HEK293 (cell line): Measurements from ENCODE around the gene NEK6.

Experiments used
- CTCF ChIA-PET: fragments of 350-600 bp; formaldehyde crosslinking; extraction: SDS; loops from one replicate; lab custom pipeline; 2021; ENCODE audit warnings: antibody characterized with exemption; lab: Yijun Ruan, JAX
- POLR2A ChIA-PET: fragments of 300-600 bp; formaldehyde crosslinking; extraction: SDS; loops from one replicate; lab custom pipeline; 2020; ENCODE audit warnings: antibody characterized with exemption, inconsistent platforms; lab: Yijun Ruan, JAX
- H3K27ac ChIP-seq: fragments of 200-500 bp; sonication (Bioruptor generic); 2 replicates; pipeline ENCODE4 v1.5.1; 2014; ENCODE audit warnings: low read depth, low read length, control low read depth, inconsistent platforms; ENCODE audit errors: extremely low read depth
- H3K36me3 ChIP-seq, 2 experiments: fragments of 200-500 bp in 1 of 2; sonication (Bioruptor generic) in 1 of 2; 1 replicate in 1 of 2; 2 replicates in 1 of 2; pipeline ENCODE4 v1.5.1; 2014 to 2017; ENCODE audit warnings: inconsistent platforms in 2 of 2, low read length in 2 of 2; ENCODE audit not compliant: control insufficient read depth in 2 of 2, insufficient read depth in 1 of 2
- H3K4me1 ChIP-seq: fragments of 200-500 bp; sonication (Bioruptor generic); 2 replicates; pipeline ENCODE4 v1.5.1; 2014; ENCODE audit warnings: mild to moderate bottlenecking, low read length, inconsistent platforms; ENCODE audit not compliant: control insufficient read depth, insufficient read depth
- H3K4me3 ChIP-seq: 2 replicates; pipeline ENCODE4 v1.5.1; 2011; ENCODE audit warnings: low read depth, mild to moderate bottlenecking, control low read depth, low read length, moderate library complexity
- H3K9me3 ChIP-seq: fragments of 200-500 bp; sonication (Bioruptor generic); 2 replicates; pipeline ENCODE4 v1.5.1; 2014; ENCODE audit warnings: low read depth, low read length, inconsistent platforms; ENCODE audit not compliant: control insufficient read depth, insufficient read depth
- KLF1 ChIP-seq: fragments of 450-650 bp; formaldehyde crosslinking; IDR thresholded peaks from 2 replicates; pipeline ENCODE4 v1.5.1; 2016; ENCODE audit warnings: missing biosample characterization, missing genetic modification characterization
- OSR2 ChIP-seq: fragments of 450-650 bp; formaldehyde crosslinking; IDR thresholded peaks from 2 replicates; pipeline ENCODE4 v1.5.1; 2016; ENCODE audit warnings: missing biosample characterization, missing genetic modification characterization
- SP2 ChIP-seq: fragments of 450-650 bp; formaldehyde crosslinking; IDR thresholded peaks from 2 replicates; pipeline ENCODE4 v1.5.1; 2016; ENCODE audit warnings: missing biosample characterization, missing genetic modification characterization
- TRIM28 ChIP-seq: IDR thresholded peaks from 2 replicates; pipeline ENCODE4 v1.6.1; 2011; ENCODE audit warnings: low read length, control low read depth, borderline replicate concordance
- ZBTB48 ChIP-seq: fragments of 450-650 bp; formaldehyde crosslinking; IDR thresholded peaks from 2 replicates; pipeline ENCODE4 v1.5.1; 2016; ENCODE audit warnings: missing biosample characterization, missing genetic modification characterization
- ZNF202 ChIP-seq: fragments of 450-650 bp; formaldehyde crosslinking; IDR thresholded peaks from 2 replicates; pipeline ENCODE4 v1.5.1; 2016; ENCODE audit warnings: missing biosample characterization, missing genetic modification characterization, borderline replicate concordance
- ZNF221 ChIP-seq: fragments of 450-650 bp; formaldehyde crosslinking; IDR thresholded peaks from 2 replicates; pipeline ENCODE4 v1.5.1; 2017; ENCODE audit warnings: missing biosample characterization, missing genetic modification characterization, borderline replicate concordance
- ZNF248 ChIP-seq: fragments of 450-650 bp; formaldehyde crosslinking; IDR thresholded peaks from 2 replicates; pipeline ENCODE4 v1.5.1; 2017; ENCODE audit warnings: missing biosample characterization, missing genetic modification characterization
- ZNF426 ChIP-seq: fragments of 450-650 bp; formaldehyde crosslinking; IDR thresholded peaks from 2 replicates; pipeline ENCODE4 v1.5.1; 2017; ENCODE audit warnings: missing biosample characterization, missing genetic modification characterization, mild to moderate bottlenecking, inconsistent platforms, moderate library complexity
- ZNF48 ChIP-seq: fragments of 450-650 bp; formaldehyde crosslinking; IDR thresholded peaks from 2 replicates; pipeline ENCODE4 v1.5.1; 2016; ENCODE audit warnings: missing biosample characterization, missing genetic modification characterization
- ZNF521 ChIP-seq: fragments of 450-650 bp; formaldehyde crosslinking; IDR thresholded peaks from 2 replicates; pipeline ENCODE4 v1.5.1; 2017; ENCODE audit warnings: missing biosample characterization, mild to moderate bottlenecking, missing genetic modification characterization
- ZNF596 ChIP-seq: fragments of 450-650 bp; IDR thresholded peaks from 2 replicates; pipeline ENCODE4 v1.5.0; 2018; ENCODE audit warnings: missing biosample characterization, mild to moderate bottlenecking, missing genetic modification characterization, moderate library complexity
- ZNF610 ChIP-seq: fragments of 450-650 bp; formaldehyde crosslinking; IDR thresholded peaks from 2 replicates; pipeline ENCODE4 v1.5.1; 2016; ENCODE audit warnings: missing biosample characterization, missing genetic modification characterization, borderline replicate concordance
- ZNF654 ChIP-seq: fragments of 450-650 bp; formaldehyde crosslinking; IDR thresholded peaks from 2 replicates; pipeline ENCODE4 v1.5.1; 2016; ENCODE audit warnings: low read depth, missing biosample characterization, missing genetic modification characterization
- ZNF777 ChIP-seq: fragments of 450-650 bp; formaldehyde crosslinking; IDR thresholded peaks from 2 replicates; pipeline ENCODE4 v1.5.1; 2017; ENCODE audit warnings: missing biosample characterization, missing genetic modification characterization, borderline replicate concordance
- ZNF791 ChIP-seq: fragments of 450-650 bp; formaldehyde crosslinking; IDR thresholded peaks from 2 replicates; pipeline ENCODE4 v1.5.1; 2016; ENCODE audit warnings: missing biosample characterization, missing genetic modification characterization
- TF ChIP-seq, protein P1 (sequence below): fragments of 450-650 bp; formaldehyde crosslinking; conservative IDR thresholded peaks from 2 replicates; pipeline ENCODE4 v1.5.1; 2016; ENCODE audit warnings: low read depth, missing biosample characterization, missing genetic modification characterization
- TF ChIP-seq, protein P2 (sequence below): fragments of 450-650 bp; formaldehyde crosslinking; IDR thresholded peaks from 2 replicates; pipeline ENCODE4 v1.5.0; 2017; ENCODE audit warnings: missing biosample characterization, missing genetic modification characterization, borderline replicate concordance
- TF ChIP-seq, protein P3 (sequence below): fragments of 450-650 bp; formaldehyde crosslinking; IDR thresholded peaks from 2 replicates; pipeline ENCODE4 v1.5.1; 2016; ENCODE audit warnings: missing biosample characterization, missing genetic modification characterization

Gene NEK6

DNA sequence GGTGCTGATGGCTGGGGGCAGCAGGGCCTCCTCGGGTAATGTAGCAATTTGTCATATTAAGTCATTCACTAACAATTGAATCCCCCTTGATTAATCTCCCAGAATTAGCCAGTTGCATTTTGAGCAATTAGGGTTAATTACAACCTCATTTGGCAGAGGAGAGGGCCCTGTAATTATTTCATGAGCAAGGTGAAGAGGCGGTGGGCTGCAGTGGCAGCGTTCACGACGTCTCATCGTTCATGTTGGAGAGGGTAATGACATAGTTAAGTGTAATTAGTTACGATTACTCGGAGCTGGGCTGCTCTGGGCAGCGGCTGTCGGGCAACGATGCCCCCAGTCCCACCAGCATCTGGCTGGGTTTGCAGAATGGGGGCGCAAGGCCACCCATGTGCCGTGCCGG is 46.0 kb downstream of the NEK6 start:
- H3K4me1 ChIP-seq: no peaks in the 10 kb centered on the region
- TF ChIP-seq, protein P1, sequence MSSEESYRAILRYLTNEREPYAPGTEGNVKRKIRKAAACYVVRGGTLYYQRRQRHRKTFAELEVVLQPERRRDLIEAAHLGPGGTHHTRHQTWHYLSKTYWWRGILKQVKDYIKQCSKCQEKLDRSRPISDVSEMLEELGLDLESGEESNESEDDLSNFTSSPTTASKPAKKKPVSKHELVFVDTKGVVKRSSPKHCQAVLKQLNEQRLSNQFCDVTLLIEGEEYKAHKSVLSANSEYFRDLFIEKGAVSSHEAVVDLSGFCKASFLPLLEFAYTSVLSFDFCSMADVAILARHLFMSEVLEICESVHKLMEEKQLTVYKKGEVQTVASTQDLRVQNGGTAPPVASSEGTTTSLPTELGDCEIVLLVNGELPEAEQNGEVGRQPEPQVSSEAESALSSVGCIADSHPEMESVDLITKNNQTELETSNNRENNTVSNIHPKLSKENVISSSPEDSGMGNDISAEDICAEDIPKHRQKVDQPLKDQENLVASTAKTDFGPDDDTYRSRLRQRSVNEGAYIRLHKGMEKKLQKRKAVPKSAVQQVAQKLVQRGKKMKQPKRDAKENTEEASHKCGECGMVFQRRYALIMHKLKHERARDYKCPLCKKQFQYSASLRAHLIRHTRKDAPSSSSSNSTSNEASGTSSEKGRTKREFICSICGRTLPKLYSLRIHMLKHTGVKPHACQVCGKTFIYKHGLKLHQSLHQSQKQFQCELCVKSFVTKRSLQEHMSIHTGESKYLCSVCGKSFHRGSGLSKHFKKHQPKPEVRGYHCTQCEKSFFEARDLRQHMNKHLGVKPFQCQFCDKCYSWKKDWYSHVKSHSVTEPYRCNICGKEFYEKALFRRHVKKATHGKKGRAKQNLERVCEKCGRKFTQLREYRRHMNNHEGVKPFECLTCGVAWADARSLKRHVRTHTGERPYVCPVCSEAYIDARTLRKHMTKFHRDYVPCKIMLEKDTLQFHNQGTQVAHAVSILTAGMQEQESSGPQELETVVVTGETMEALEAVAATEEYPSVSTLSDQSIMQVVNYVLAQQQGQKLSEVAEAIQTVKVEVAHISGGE (tag by site-specific recombination): no peak
- TF ChIP-seq OSR2 (tag by site-specific recombination) (no peak), ZNF48 (tag by site-specific recombination) (no peak), ZNF248 (no peak), ZNF596 (tag by site-specific recombination) (no peak), KLF1 (tag by site-specific recombination) (no peak), ZNF791 (no peak), ZNF610 (tag by site-specific recombination) (no peak), TRIM28 (no peak), ZNF202 (tag by site-specific recombination) (no peak), ZNF521 (no peak), SP2 (tag by site-specific recombination) (no peak), ZNF654 (tag by site-specific recombination) (no peak), ZNF777 (no peak), ZNF221 (tag by site-specific recombination) (no peak), ZNF426 (tag by site-specific recombination) (no peak), ZBTB48 (tag by site-specific recombination) (no peak)
- TF ChIP-seq, protein P2, sequence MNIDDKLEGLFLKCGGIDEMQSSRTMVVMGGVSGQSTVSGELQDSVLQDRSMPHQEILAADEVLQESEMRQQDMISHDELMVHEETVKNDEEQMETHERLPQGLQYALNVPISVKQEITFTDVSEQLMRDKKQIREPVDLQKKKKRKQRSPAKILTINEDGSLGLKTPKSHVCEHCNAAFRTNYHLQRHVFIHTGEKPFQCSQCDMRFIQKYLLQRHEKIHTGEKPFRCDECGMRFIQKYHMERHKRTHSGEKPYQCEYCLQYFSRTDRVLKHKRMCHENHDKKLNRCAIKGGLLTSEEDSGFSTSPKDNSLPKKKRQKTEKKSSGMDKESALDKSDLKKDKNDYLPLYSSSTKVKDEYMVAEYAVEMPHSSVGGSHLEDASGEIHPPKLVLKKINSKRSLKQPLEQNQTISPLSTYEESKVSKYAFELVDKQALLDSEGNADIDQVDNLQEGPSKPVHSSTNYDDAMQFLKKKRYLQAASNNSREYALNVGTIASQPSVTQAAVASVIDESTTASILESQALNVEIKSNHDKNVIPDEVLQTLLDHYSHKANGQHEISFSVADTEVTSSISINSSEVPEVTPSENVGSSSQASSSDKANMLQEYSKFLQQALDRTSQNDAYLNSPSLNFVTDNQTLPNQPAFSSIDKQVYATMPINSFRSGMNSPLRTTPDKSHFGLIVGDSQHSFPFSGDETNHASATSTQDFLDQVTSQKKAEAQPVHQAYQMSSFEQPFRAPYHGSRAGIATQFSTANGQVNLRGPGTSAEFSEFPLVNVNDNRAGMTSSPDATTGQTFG (tag by site-specific recombination): no peak
- TF ChIP-seq, protein P3, sequence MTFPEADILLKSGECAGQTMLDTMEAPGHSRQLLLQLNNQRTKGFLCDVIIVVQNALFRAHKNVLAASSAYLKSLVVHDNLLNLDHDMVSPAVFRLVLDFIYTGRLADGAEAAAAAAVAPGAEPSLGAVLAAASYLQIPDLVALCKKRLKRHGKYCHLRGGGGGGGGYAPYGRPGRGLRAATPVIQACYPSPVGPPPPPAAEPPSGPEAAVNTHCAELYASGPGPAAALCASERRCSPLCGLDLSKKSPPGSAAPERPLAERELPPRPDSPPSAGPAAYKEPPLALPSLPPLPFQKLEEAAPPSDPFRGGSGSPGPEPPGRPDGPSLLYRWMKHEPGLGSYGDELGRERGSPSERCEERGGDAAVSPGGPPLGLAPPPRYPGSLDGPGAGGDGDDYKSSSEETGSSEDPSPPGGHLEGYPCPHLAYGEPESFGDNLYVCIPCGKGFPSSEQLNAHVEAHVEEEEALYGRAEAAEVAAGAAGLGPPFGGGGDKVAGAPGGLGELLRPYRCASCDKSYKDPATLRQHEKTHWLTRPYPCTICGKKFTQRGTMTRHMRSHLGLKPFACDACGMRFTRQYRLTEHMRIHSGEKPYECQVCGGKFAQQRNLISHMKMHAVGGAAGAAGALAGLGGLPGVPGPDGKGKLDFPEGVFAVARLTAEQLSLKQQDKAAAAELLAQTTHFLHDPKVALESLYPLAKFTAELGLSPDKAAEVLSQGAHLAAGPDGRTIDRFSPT (tag by site-specific recombination): no peak
- no peak overlapping the region for H3K27ac ChIP-seq
- no peaks in the 10 kb centered on the region for H3K9me3 ChIP-seq
- ChIA-PET CTCF (interaction anchor here (0.7 to 2.6 kb wide), 2 partner anchors 17 to 177 kb away, joined by 4 to 7 read pairs; no protein-coding TSS in a partner anchor), POLR2A (no interaction called here)
- peaks cover 0 to 13% of the 10 kb centered on the region in 2 experiments; a peak in 1 of 3 replicates for H3K36me3 ChIP-seq
- no peak overlapping the region for H3K4me3 ChIP-seq
